Thoracic aorta (tissue), 2 donors: ENCODE results near the gene UBE2E2. TPM values are rescaled to one million over a fixed set of nuclear protein-coding genes. Genes with fewer than 3 reads are reported as not detected.

Experiments used
- ATAC-seq: fragments of 150-250 bp; one replicate; pipeline ENCODE4 v1.8.0; 2017; ENCODE audit warnings: low read depth; ENCODE audit not compliant: insufficient number of reproducible peaks, low FRiP score
- DNase-seq: peaks from one replicate; pipeline ENCODE4 v3.0.0-alpha.2; 2020; ENCODE audit warnings: low spot score
- H3K27ac ChIP-seq, 2 donors: fragments of 200-600 bp; sonication (generic); 1 replicate in 1 of 2; 2 replicates in 1 of 2; pipeline ENCODE4 v1.5.1; 2016; ENCODE audit warnings: mild to moderate bottlenecking in 2 of 2, moderate library complexity in 2 of 2
- H3K27me3 ChIP-seq: fragments of 200-600 bp; sonication (generic); replicated peaks from 2 replicates; pipeline ENCODE4 v1.6.0; 2016; ENCODE audit warnings: mild to moderate bottlenecking; ENCODE audit not compliant: insufficient read depth
- H3K36me3 ChIP-seq: fragments of 200-600 bp; sonication (generic); one replicate; pipeline ENCODE4 v1.5.1; 2016
- H3K4me1 ChIP-seq, 2 donors: fragments of 200-600 bp; sonication (generic); 1 replicate in 1 of 2; 2 replicates in 1 of 2; pipeline versions ENCODE4 v1.5.1 to v1.6.0; 2016; ENCODE audit warnings: low read depth in 2 of 2, mild to moderate bottlenecking in 1 of 2; ENCODE audit not compliant: control insufficient read depth in 1 of 2
- H3K4me3 ChIP-seq: fragments of 200-600 bp; sonication (generic); 2 replicates; pipeline ENCODE4 v1.5.1; 2016; ENCODE audit warnings: mild to moderate bottlenecking
- H3K9me3 ChIP-seq: fragments of 200-600 bp; sonication (generic); 2 replicates; pipeline ENCODE4 v1.5.1; 2016
- CTCF ChIP-seq: fragments of 200-600 bp; sonication (generic); IDR thresholded peaks from one replicate; pipeline ENCODE4 v1.5.1; 2019; ENCODE audit warnings: antibody characterized with exemption
- total RNA-seq, 2 donors: library from RNA; depleted of rRNA; stranded (reverse); fragments of >200 nt; gene quantifications; one replicate each; pipeline versions ENCODE4 v1.1.0 to v1.2.3, GENCODE V29; 2016

Gene UBE2E2
- total RNA-seq, 2 donors from 2014 or later: 30.3 to 44.0 TPM

GRCh38 chr3:23304424-23304823, 101.3 kb downstream of the UBE2E2 start:
- Histone ChIP-seq H3K27ac (no peak overlapping the region), H3K4me3 (no peak overlapping the region), H3K4me1 (peaks cover 0 to 15% of the 10 kb centered on the region in 2 donors), H3K27me3 (no peaks in the 10 kb centered on the region), H3K9me3 (no peaks in the 10 kb centered on the region), H3K36me3 (no peaks in the 10 kb centered on the region)
- ATAC-seq (no peak), DNase-seq (no peak)
- TF ChIP-seq CTCF: no peak

- Histone ChIP-seq H3K9me3 (no peaks in the 10 kb centered on the region), H3K36me3 (no peaks in the 10 kb centered on the region), H3K27ac (no peak overlapping the region), H3K4me1 (no peaks in the 10 kb centered on the region), H3K27me3 (no peaks in the 10 kb centered on the region), H3K4me3 (no peak overlapping the region)
- TF ChIP-seq CTCF: no peak
- ATAC-seq (no peak), DNase-seq (no peak)
These were observed 106.0 kb downstream of the UBE2E2 start for GRCh38 chr3:23308986-23309625.

GRCh38 chr3:23312866-23313265, 109.7 kb downstream of the UBE2E2 start:
- no peak for ATAC-seq
- no peak for TF ChIP-seq CTCF

GRCh38 chr3:23314981-23315762, 112.0 kb downstream of the UBE2E2 start:
- Histone ChIP-seq H3K27ac (no peak overlapping the region), H3K4me3 (no peak overlapping the region), H3K9me3 (no peaks in the 10 kb centered on the region), H3K36me3 (no peaks in the 10 kb centered on the region), H3K27me3 (no peaks in the 10 kb centered on the region), H3K4me1 (no peaks in the 10 kb centered on the region)
- DNase-seq: no peak
- TF ChIP-seq CTCF: no peak
- no peak for ATAC-seq

More at GRCh38 chr3:23312866-23313265, 109.7 kb downstream of the UBE2E2 start:
- Histone ChIP-seq H3K4me1 (no peaks in the 10 kb centered on the region), H3K9me3 (no peaks in the 10 kb centered on the region), H3K27ac (no peak overlapping the region), H3K36me3 (no peaks in the 10 kb centered on the region), H3K27me3 (no peaks in the 10 kb centered on the region), H3K4me3 (no peak overlapping the region)
- DNase-seq: no peak

GRCh38 chr3:23316924-23317323, 113.8 kb downstream of the UBE2E2 start:
- TF ChIP-seq CTCF: no peak
- H3K9me3 ChIP-seq: no peaks in the 10 kb centered on the region
- H3K4me3 ChIP-seq: no peak overlapping the region
- H3K36me3 ChIP-seq: no peaks in the 10 kb centered on the region
- no peak for DNase-seq
- H3K27me3 ChIP-seq: no peaks in the 10 kb centered on the region
- H3K4me1 ChIP-seq: peaks cover 0 to 2% of the 10 kb centered on the region in 2 donors
- no peak overlapping the region for H3K27ac ChIP-seq
- ATAC-seq: no peak
